ENCODE data around the gene COL4A4.

GRCh38 chr2:227007148-227007547, 156.9 kb downstream of the COL4A4 start:
- TF ChIP-seq EP300 (IDR thresholded peaks at IDR 0.05): no peak
- TF ChIP-seq CTCF (IDR thresholded peaks at IDR 0.05): no peak

All from tibial nerve (tissue), 4 donors.